HL-60 (cell line): ENCODE data around the gene GPR42.

Experiments
- GABPA ChIP-seq: IDR thresholded peaks from 2 replicates; pipeline ENCODE4 v1.6.1; 2012; ENCODE audit warnings: low read depth
- POLR2AphosphoS5 ChIP-seq: IDR thresholded peaks from 2 replicates; pipeline ENCODE4 v1.6.1; 2012; ENCODE audit warnings: low read depth
- SPI1 ChIP-seq: IDR thresholded peaks from 2 replicates; pipeline ENCODE4 v1.6.1; 2012; ENCODE audit warnings: low read depth, mild to moderate bottlenecking, borderline replicate concordance
- TF ChIP-seq, protein P1 (sequence below): IDR thresholded peaks from one replicate; pipeline ENCODE4 v1.5.1; 2011; ENCODE audit warnings: low read length, control low read depth, inconsistent platforms; ENCODE audit not compliant: insufficient read depth

DNA sequence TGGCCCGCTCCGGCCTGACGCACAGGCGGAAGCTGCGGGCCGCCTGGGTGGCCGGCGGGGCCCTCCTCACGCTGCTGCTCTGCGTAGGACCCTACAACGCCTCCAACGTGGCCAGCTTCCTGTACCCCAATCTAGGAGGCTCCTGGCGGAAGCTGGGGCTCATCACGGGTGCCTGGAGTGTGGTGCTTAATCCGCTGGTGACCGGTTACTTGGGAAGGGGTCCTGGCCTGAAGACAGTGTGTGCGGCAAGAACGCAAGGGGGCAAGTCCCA is 18.8 kb upstream of the GPR42 start:
- TF ChIP-seq, protein P1, sequence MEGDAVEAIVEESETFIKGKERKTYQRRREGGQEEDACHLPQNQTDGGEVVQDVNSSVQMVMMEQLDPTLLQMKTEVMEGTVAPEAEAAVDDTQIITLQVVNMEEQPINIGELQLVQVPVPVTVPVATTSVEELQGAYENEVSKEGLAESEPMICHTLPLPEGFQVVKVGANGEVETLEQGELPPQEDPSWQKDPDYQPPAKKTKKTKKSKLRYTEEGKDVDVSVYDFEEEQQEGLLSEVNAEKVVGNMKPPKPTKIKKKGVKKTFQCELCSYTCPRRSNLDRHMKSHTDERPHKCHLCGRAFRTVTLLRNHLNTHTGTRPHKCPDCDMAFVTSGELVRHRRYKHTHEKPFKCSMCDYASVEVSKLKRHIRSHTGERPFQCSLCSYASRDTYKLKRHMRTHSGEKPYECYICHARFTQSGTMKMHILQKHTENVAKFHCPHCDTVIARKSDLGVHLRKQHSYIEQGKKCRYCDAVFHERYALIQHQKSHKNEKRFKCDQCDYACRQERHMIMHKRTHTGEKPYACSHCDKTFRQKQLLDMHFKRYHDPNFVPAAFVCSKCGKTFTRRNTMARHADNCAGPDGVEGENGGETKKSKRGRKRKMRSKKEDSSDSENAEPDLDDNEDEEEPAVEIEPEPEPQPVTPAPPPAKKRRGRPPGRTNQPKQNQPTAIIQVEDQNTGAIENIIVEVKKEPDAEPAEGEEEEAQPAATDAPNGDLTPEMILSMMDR, result no peak
- TF ChIP-seq POLR2AphosphoS5, result no peak
- no peak for TF ChIP-seq GABPA
- no peak for TF ChIP-seq SPI1
